HL-60/S4 treated with phorbol 12-myristate 13-acetate at 8.2 ng/mL for 4 days and 3 days (cell line): ENCODE measurements around the gene ABHD17A.
"Not testable (repeated sequence)": the region's sequence is repeated elsewhere in the genome, so short reads cannot be mapped to it uniquely, and the experiment has no call there.

Source experiments
- in situ Hi-C: fragments of 300-500 bp; cut with MboI; formaldehyde crosslinking; loops from 2 replicates; pipeline ENCODE4 v1.15.0; 2022; ENCODE audit warnings: low sequenced_read_pairs

Gene ABHD17A

DNA sequence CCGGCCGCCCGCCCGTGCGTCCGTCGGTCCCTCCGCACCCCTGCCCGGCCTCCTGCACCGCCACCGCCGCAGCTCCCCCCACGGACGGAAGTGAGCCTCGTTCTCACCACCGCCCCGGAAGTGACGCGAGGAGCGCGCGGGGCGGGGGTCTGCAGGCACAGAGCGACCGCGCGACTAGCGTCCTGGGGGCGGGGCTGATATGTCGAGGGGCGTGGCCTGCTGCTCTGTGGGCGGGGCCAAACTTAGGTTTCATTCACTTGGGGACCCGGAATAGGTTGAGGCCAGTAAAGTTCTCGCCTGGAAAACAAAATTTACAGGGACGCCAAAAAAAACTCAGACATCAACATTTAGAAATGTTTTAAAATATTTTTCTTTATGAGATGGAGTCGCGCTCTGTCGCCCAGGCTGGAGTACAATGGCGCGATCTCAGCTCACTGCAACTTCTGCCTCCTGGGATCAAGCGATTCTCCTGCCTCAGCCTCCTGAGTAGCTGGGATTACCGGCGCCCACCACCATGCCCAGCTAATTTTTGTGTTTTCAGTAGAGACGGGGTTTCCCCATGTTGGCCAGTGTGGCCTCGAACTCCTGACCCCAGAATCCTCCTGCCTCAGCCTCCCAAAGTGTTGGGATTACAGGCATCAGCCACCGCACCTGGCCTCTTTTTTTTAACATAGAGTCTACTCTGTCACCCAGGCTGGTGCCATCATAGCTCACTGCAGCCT is at the start of gene ABHD17A:
ABHD17A (minus strand) TSS at position 99 of the 722 bp plus-strand sequence. CDS start 3,930 bp downstream, outside the sequence.
- in situ Hi-C loops, result not testable (repeated sequence)

DNA sequence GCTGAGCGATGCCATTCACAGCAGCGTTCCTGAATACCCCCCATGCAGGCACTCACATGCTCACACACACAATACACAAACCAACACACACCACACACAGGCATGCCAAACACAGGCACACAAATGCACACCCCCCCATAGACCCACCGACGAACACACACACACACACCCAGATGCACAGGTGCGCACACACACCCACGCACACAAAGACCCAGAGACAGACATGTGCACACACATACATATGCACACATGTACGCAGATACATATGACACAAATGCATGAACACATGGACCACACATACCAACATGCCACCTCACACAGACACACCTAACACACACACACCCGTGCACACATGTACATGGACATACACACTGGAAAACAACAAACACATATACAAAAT is 48.6 kb upstream of the ABHD17A start:
- in situ Hi-C loops, result no loop called here

DNA sequence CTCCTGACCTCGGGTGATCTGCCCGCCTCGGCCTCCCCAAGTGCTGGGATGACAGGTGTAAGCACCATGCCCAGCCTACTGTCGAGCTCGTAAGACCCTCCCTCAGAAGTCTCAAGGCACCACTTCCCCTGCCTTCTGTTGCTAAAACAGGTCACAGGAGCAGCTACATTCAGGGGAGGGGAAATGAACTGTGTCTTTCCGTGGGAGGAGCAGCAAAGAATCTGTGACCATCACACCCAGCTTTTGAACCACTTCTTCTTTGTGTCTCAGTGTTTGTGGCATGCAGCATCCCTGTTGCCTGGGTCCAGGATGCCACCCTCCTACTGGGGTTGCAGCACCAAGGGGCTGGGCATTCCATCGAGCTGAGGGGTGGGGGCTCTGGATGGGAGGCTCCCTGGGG is 47.9 kb upstream of the ABHD17A start:
- in situ Hi-C loops, result no loop called here

DNA sequence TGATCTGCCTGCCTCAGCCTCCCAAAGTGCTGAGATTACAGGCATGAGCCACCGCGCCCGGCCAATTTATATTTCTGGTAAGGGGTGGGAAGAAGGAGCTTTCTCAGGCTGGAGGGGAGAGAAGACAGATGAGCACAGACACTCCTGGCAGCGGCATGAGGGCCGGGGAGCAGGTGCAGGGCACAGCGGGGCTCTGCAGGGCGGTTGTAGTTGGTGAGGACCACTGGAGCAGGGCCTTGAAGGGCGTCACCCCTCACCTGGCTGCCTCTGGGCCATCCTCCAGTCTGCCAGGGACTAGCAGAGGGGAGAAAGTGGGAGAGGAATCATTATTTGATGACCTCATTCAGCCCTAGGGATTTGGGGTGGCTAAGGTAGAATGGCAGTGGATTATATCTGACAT is 47.1 kb upstream of the ABHD17A start:
- in situ Hi-C loops, result no loop called here

DNA sequence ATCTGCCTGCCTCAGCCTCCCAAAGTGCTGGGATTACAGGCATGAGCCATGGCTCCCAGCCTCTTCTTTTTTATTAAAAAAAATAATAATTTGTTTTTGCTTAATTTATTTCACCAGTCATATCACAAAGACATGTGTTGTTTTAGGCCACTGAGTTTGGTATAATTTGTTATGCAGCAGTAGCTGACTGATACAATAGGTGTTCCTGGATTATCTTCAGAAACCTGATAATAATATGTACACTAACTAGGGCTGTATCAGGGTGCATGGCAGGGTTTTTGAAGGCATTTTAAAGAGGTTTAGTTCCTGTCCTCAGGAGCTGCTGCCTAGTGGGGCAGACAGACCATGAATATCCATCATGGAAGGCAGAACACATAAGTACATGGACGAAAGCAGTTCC is 46.1 kb upstream of the ABHD17A start:
- in situ Hi-C loops, result no loop called here

DNA sequence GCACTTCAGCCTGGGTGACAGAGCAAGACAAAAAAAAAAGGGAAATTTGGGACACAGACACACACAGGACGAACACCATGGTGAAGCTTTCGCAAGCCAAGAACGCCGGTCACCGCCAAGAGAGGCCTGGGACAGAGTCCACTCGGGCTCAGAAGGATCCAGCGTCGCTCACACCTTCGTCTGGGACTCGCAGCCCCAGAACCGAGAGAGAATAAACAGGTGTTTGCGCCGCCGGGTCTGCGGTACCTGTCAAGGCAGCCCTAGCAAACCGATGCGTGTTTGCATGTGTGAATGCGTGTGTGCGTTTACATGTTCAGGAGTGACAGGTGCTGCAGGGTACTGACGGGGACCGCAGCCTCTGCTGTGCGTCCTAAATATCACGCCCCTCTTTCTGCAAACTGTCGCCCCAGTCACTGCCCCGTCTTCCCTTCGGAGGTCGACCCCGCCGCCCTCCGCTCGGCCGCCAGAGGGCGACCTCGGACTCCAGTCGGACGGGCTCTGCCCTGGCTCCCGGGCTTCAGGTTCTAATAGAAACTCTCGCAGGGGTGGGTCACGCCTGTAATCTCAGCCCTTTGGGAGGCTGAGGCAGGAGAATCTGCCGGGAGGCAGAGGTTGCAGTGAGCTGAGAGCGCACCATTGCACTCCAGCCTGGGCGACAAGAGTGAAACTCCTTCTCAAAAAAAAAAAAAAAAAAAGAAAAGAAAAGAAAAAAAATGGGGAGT is 43.9 kb upstream of the ABHD17A start:
- in situ Hi-C loops, result no loop called here

DNA sequence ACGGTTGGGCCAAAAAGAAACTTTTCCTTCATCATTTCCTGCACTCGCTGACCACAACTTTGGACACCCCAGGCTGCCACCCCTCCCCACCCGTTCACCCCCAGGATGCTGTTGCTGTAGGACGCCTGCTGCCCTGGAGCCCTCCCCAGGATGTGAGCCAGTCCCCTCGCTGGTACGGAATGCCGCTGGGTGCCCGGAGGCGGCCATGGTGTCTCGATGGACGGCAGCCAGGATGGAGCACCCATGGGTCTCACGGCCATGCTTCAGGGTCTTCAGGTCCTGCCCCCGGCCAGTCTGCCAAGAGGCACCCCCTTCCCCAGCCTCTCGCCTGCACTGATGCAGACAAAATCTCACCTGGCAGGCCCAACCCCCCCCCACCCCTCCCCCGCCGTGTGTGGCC is 40.2 kb upstream of the ABHD17A start:
- in situ Hi-C loops, result no loop called here

DNA sequence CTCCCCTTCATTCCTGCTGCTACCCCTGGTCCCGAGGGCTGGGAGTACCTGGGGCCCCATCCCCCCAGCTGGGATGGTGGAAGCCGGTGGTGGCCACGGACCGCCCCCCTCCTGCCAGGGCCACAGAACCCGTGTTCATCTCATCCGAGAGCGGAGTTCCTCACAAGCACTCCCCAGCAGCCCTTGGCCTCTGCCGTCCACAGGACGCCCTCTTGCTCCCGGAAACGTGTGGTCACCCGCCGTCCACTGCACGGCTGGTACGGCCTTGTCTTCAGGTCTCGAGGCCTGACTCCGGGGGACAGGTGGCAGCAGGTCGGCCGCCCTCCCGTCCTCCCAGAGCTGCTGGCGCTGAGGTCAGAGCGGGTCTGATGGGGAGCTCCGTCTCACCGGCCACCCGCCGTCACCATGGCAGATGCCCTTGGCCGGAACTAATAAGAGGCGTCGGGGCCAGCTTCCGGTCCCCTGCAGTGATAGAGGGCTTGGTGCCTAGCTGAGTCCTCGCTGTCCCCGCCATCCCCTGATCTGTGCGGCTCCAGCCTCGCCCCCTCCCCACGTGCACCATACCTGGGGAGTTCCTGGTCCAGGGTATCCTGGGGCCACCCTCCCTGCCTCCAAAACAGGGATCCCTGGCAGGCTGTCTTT is 39.1 kb upstream of the ABHD17A start:
- in situ Hi-C loops, result no loop called here

DNA sequence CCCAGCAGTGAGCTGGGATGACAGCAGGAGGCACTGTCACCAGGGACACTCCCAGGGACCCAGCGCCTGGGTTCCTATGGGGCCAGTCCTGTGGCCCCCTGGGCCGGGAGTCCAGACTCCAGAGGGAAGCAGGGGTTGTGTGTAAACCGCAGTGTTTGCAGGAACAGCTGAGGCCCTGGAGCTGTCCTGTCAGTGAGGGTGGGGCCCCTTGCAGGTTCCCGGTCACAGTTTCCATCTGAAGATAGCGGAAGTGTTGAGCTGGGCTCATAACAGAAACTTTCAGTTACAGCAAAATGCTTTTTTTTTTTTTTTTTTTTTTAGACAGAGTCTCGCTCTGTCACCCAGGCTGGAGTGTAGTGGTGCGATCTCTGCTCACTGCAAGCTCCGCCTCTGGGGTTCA is 38.0 kb upstream of the ABHD17A start:
- in situ Hi-C loops, result no loop called here

DNA sequence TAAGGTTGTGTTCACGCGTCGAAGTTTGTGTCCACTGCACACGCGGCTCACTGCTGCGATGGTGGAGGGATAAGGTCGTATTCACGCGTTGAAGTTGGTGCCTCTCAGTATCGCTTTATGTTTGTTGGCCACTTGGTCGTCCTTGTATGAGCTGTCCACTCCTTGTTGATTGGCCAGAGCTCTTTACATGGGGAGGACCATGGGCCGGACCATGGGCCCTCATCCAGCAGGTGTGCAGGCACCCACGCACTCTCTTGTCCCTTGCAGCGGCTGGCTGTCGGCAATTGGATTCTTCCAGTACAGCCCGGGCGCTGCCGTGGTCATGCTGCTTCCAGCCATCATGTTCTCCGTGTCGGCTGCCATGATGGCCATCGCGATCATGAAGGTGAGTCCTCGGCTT is 37.5 kb upstream of the ABHD17A start:
- in situ Hi-C loops, result no loop called here

DNA sequence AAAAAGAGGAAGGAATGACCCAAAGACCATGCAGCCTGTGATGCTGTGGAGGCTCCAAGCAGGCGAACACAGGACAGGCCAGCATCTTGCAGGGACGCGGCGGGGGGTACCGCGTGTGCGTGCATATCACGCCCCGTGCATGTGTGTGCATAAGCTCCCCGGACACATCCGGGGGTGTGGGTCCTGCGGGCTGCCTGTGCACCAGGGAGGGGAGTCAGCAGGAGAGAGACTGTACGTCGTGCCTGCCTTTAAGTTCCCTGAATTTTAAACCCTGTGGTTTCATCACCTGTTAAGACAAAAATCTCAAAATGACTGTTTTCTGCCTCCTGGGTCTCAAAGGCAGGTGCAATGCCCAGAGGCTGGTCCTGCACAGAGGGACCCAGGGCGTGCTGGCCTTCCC is 36.5 kb upstream of the ABHD17A start:
- in situ Hi-C loops, result no loop called here

DNA sequence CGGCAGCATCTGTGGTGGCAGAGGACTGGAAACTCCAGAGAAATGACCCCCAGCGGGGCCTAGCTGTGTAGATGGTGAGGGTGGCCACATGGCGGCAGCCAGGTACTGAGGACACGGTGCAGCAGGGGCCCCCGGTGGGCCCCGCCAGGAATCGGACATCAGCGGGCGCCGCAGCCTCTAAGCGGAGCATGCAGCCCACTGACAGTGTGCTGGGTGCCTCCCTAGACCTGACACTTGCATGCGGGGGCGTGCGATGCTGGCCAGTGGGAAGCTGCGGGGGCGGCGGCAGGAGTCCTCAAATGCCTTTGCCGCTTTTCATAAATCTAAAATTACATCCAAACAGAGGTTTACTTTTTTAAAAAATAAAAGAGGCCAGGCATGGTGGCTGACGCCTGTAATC is 36.0 kb upstream of the ABHD17A start:
- in situ Hi-C loops, result no loop called here

DNA sequence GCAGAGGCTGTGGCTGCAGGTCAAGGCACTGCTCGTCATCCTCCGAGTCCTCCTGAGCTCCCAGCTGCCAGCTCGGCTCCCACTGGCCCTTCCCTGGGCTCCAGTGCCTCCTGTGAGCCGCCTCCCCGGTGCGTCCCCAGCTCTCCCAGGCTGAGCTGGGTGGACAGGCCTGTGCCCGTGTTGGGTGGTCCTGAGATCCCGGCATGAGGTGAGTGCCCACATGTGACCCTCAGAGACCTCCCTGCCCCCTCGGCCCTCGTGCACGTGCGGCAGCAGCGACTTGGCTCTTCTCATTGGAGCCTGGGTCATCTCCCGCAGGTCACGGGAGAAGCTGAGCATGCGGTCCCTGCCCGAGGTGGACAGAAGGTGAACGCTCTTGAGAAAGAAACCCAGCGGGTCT is 35.3 kb upstream of the ABHD17A start:
- in situ Hi-C loops, result no loop called here

DNA sequence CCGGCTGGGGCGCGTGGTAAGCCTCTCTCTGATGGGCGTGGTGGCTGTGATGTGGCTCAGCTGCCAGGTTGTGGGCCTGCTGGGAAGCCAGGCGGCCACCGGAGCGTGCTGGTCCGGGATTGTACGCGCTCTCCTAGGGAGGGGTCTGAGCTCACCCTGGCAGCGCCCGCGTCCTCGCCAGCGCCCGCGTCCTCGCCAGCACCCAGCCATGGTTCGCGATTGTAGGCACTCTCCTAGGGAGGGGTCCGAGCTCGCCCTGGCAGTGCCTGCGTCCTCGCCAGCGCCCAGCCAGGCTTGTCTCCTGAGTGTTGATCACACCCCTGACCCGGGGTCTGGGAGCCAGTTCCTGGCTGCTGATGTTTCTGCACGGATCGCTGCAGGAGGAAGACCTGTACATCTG is 33.7 kb upstream of the ABHD17A start:
- in situ Hi-C loops, result no loop called here

DNA sequence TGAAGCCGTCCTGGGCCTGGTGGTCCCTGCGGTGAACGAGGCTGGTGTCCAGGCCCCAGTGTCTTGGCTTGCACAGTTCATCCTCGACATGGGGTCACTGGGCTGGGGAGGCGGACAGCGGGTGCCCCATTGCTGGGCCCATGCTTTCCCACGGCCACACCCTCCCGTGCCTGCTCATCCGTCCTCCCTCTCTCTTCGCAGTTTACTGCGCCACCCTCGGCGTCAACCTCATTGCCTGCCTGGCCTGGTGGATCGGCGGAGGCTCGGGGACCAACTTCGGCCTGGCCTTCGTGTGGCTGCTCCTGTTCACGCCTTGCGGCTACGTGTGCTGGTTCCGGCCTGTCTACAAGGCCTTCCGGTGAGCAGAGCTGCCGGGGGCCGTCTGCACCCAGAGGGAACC is 32.6 kb upstream of the ABHD17A start:
- in situ Hi-C loops, result no loop called here

DNA sequence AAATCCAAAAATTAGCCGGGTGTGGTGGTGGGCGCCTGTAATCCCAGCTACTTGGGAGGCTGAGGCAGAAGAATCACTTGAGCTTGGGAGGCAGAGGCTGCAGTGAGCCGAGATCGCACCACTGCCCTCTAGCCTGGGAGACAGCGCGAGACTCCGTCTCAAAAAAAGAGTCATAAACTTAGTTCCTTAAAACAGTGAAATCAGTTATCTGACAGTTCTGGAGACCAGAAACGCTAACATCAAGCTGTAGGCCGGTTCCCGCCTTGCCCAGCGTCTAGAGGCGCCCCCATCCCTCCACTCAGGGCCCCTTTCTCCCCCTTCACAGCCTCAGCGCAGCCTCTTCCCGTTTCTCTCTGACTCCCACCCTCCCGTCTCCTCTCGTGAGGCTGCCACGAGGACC is 31.9 kb upstream of the ABHD17A start:
- in situ Hi-C loops, result no loop called here

DNA sequence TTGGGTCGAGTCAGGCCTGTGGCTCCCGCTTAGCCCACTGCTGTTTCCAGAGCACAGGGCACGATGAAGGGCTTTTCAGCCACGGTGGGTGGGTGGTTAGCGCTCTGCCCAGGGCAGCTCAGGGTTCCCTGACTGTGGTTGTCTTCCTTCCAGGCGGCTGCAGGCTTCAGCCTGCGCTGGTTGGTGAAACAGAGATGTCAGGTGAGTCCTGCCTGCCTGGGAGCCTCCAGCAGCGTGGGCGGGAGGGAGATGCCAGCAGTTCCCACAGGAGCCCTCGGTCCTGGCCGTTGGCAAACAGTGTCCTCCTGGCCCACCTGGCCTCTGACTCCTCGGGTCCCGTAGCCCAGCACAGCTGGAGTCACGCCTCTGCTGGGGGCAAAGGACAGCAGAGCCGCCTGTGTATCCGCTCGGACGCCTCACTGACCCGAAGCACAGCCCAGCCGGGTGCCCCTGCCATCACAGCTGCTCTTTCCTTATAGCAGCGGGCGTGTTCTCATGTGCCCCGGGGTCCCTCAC is 29.6 kb upstream of the ABHD17A start:
- in situ Hi-C loops, result no loop called here

DNA sequence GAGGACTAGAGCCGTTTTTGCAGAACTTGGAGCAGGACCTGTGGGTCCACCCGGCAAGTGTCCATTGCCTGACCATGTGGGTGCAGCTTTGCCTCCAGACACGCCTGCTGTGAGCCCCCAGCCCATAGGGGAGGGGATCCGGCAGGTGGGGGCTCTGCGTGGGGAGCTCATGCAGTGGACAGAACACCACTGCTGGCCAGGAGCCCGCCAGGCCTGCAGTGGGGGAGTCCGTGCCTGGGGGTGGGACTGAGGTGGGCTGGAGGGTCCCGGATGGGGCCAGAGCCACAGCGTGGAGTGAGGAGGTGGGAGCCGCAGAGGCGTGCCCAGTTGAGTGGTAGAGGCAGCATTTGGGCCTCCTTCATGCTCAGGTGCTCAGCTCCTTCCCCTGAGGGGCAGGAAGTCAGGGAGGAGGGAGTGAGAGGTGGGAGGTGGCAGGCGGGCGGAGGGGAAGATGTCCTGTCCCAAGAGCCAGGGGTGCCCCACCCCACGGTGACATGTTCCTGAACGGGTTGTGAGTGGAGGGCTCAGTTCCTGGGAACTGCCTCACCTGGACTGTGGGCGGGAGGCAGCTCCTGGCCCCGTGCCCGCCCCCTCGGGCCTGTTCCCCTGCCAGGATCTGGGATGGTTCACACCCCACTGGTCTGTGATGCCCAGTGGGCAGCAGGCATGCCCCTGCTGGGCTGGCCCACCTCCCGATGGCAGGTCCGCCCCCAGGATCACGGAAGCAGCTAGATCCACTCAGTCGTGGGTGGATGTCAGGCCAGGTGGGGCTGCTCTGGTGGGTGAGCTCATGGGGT is 28.7 kb upstream of the ABHD17A start:
- in situ Hi-C loops, result no loop called here

DNA sequence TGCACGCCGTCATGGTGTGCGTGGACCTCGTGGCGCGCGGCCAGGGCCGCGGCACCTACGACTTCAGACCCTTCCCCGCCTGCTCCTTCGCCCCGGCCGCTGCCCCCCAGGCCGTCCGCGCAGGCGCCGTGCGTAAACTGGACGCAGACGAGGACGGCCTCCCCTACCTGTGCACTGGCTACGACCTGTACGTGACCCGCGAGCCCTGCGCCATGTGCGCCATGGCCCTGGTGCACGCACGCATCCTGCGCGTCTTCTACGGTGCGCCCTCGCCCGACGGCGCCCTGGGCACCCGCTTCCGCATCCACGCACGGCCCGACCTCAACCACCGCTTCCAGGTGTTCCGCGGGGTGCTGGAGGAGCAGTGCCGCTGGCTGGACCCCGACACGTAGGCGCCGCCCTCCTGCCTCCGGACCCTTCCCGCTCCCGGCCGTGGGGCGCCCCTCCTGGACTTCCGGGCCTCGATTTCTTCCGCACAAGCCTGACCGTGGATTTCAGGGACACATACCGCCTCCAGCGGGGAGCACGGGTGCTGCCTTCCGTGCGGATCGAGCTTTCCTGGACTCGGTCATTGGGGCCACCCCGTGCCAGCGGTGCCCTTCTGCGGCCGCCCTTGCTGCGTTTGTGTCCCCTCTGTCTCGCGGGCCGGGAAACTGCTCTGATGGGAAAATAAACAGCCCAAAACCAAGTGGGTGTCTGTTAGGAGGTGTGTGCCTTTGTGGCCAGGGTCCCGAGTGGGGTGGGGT is 27.6 kb upstream of the ABHD17A start:
- in situ Hi-C loops, result no loop called here

DNA sequence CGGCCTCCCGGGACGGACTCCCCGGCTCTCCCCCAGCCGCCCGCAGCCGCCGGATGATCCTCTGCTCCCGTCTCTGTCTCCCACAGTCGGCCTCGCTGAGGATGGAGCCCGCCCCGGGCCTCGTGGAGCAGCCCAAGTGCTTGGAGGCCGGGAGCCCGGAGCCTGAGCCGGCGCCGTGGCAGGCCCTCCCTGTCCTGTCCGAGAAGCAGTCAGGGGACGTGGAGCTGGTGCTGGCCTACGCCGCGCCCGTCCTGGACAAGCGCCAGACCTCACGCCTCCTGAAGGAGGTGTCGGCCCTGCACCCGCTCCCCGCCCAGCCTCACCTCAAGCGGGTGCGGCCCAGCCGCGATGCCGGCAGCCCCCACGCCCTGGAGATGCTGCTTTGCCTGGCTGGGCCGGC is 26.7 kb upstream of the ABHD17A start:
- in situ Hi-C loops, result no loop called here
